Measurements from ENCODE around the gene MAML3. TPM values are rescaled to one million over a fixed set of nuclear protein-coding genes. Genes with fewer than 3 reads are reported as not detected.
A peak's percentile ranks its signal among the peaks of the same experiment; 100 is the strongest.

The MAML3 gene
- total RNA-seq, 1 donor = 4.4 TPM

DNA sequence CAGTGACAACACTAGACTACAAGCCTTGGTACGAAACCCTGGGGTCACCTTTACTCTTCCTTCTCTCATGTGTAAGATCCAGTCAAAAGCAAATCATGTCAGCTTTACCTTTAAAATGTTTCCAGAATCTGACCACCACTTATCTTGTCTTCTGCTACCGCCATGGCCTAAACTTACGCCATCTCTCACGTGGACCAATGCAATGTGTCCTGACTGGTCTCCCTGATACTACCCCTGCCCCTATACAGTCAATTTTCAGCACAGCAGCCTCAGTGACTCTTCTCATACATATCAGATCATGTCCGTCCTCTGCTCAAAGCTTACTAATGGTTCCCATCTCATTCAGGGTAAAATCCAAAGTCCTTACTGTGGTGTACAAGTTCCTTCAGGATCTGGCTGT is 15.0 kb upstream of the MAML3 start:
- no peak overlapping the region for H3K4me3 ChIP-seq (ENCODE audit: low read length)
- H3K4me1 ChIP-seq (ENCODE audit: insufficient read depth, low read length) = peaks cover 20% of the 10 kb centered on the region
- H3K27me3 ChIP-seq (ENCODE audit: insufficient read depth, low read length) = no peaks in the 10 kb centered on the region
- no peaks in the 10 kb centered on the region for H3K9me3 ChIP-seq (ENCODE audit: low read depth, low read length)

DNA sequence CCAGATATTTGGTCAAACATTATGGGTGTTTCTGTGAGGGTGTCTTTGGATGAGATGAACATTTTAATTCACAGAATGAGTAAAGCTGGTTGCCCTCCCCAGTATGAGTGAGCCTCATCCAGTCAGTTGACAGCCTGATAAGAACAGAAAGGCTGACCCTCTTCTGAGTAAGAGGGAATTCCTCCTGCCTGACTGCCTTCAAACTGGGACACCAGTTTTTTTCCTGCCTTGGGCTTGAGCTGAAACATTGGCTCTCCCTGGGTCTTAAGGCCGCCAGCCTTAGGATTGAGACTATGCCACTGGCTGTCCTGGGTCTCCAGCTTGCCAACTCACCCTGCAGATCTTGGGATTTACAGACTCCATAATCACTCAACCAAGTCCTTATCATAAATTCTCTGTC is 14.5 kb upstream of the MAML3 start:
- no peaks in the 10 kb centered on the region for H3K27me3 ChIP-seq (ENCODE audit: insufficient read depth, low read length)
- peaks cover 21% of the 10 kb centered on the region for H3K4me1 ChIP-seq (ENCODE audit: insufficient read depth, low read length)
- H3K9me3 ChIP-seq (ENCODE audit: low read depth, low read length) = no peaks in the 10 kb centered on the region
- no peak overlapping the region for H3K4me3 ChIP-seq (ENCODE audit: low read length)

DNA sequence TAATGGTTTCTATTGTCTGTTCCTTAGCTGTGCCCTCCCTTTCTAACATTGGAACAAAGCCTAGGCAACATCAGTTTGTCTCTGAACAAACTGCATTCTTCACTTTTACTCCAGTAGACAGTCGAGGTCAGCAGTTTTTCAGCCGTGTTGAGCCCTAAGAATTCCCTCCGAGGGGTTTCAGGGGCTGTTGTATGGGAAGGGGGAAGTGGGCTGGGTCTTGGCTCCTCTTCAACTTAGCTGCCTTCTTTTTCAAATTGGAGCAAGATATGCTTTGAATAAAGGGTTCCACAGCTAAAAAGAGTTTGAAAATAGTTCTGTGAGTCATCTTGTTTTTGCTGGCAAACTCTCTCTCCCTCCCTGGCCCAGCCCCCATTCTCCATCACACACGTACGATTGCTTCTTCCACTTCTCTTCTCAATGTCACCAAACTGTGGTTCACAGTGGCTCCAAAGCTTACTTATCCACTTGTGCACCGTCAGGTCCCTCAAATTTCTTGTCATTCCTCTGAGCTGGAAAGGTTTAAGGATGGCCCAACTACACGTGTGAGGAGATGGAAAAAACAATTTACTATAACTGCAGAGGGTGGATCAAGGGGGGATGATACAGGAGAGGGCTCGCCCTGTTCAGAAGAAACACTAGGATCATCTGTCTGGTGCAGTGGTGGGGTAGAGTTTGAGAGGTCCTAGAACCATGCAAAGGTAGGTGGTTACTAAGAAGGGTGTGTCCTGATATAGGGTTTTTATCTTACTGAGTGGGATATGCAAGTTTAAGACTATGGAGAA is 9.2 kb upstream of the MAML3 start:
- Histone ChIP-seq H3K27me3 (ENCODE audit: insufficient read depth, low read length) (no peaks in the 10 kb centered on the region), H3K9me3 (ENCODE audit: low read depth, low read length) (no peaks in the 10 kb centered on the region), H3K4me3 (ENCODE audit: low read length) (no peak overlapping the region), H3K4me1 (ENCODE audit: insufficient read depth, low read length) (peaks cover 24% of the 10 kb centered on the region)

DNA sequence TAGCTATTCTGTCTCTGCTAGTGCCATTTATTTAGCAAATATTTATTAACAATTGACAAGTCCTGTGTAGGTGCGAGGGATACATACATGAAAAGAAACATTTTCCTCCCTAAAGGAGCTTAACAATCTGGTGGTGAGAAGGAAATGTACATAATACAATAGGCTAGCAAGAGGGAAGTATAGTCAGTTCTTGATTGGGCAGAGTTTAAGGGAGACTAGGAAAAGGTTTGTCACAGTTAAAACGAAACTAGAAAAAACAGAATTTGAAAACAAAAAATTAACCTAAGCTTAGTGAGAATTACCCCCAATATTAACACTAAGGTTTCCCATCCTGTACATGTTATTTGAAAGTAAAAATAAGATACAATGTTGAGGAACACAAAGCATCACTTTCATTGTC is 8.6 kb upstream of the MAML3 start:
- Histone ChIP-seq H3K9me3 (ENCODE audit: low read depth, low read length) (no peaks in the 10 kb centered on the region), H3K27me3 (ENCODE audit: insufficient read depth, low read length) (no peaks in the 10 kb centered on the region), H3K4me1 (ENCODE audit: insufficient read depth, low read length) (peaks cover 25% of the 10 kb centered on the region), H3K4me3 (ENCODE audit: low read length) (no peak overlapping the region)

GRCh38 chr4:140158365-140159030 is 4.5 kb upstream of the MAML3 start:
- Histone ChIP-seq H3K27me3 (ENCODE audit: insufficient read depth, low read length) (no peaks in the 10 kb centered on the region), H3K9me3 (ENCODE audit: low read depth, low read length) (no peaks in the 10 kb centered on the region), H3K4me3 (ENCODE audit: low read length) (no peak overlapping the region), H3K4me1 (ENCODE audit: insufficient read depth, low read length) (peaks cover 42% of the 10 kb centered on the region)

- H3K9me3 ChIP-seq (ENCODE audit: low read depth, low read length) = no peaks in the 10 kb centered on the region
- peaks cover 35% of the 10 kb centered on the region for H3K4me1 ChIP-seq (ENCODE audit: insufficient read depth, low read length)
- H3K4me3 ChIP-seq (ENCODE audit: low read length) = no peak overlapping the region
- H3K27me3 ChIP-seq (ENCODE audit: insufficient read depth, low read length) = no peaks in the 10 kb centered on the region
Measured at GRCh38 chr4:140157341-140157740, 3.4 kb upstream of the MAML3 start.

DNA sequence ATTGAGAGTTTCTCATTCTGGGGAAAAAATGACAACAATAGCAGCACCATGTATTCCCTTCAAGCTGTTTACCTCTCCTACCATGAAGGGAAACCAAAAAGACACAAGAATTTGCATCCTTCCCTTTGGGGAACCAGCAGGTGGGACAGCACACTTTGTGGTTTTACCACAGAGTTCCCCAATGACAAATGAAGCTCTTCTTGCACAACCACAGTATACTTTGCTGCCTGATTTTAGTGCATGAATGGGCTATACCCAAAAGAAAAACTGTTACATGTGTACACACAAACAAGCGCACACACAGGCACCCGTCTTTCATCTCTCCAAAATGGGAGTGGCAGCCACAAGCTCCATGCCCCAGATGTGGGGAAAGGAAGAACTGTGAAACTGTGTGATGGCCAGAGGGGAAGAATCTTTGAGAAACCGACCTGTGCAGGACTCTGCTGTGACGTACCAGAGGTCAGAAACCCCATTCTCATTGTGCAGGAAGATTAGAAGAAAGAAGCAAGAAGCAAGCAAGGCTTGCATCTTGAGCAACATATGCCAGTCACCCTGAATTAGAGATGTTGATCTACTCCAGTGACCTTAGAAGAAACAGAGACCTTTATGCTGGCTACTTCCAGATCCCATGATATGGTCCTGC is 2.7 kb upstream of the MAML3 start:
- H3K9me3 ChIP-seq (ENCODE audit: low read depth, low read length) = no peaks in the 10 kb centered on the region
- H3K27me3 ChIP-seq (ENCODE audit: insufficient read depth, low read length) = no peaks in the 10 kb centered on the region
- H3K4me3 ChIP-seq (ENCODE audit: low read length) = no peak overlapping the region
- peaks cover 35% of the 10 kb centered on the region for H3K4me1 ChIP-seq (ENCODE audit: insufficient read depth, low read length)

DNA sequence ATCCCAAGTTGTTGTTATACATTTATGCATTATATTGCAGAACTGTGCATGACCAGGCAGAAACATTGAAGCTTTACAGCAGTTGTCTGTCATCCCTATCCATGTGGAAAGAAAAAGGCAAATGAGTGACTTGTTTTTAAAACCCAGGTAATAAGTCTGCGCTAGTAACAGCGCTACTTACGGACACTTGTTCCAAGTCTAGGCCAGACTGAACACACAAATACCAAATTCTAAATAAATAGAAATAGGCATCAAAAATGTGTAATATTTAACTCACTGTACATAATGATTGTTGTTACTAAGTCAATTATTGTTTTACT is 548 bp upstream of the MAML3 start:
- Histone ChIP-seq H3K4me3 (ENCODE audit: low read length) (peak overlapping the region; percentile 73), H3K4me1 (ENCODE audit: insufficient read depth, low read length) (peaks cover 45% of the 10 kb centered on the region), H3K27me3 (ENCODE audit: insufficient read depth, low read length) (no peaks in the 10 kb centered on the region), H3K9me3 (ENCODE audit: low read depth, low read length) (no peaks in the 10 kb centered on the region)

GRCh38 chr4:140153419-140153717 is 616 bp downstream of the MAML3 start:
- Histone ChIP-seq H3K4me3 (ENCODE audit: low read length) (peak overlapping the region; percentile 73), H3K9me3 (ENCODE audit: low read depth, low read length) (no peaks in the 10 kb centered on the region), H3K27me3 (ENCODE audit: insufficient read depth, low read length) (no peaks in the 10 kb centered on the region), H3K4me1 (ENCODE audit: insufficient read depth, low read length) (peaks cover 42% of the 10 kb centered on the region)

DNA sequence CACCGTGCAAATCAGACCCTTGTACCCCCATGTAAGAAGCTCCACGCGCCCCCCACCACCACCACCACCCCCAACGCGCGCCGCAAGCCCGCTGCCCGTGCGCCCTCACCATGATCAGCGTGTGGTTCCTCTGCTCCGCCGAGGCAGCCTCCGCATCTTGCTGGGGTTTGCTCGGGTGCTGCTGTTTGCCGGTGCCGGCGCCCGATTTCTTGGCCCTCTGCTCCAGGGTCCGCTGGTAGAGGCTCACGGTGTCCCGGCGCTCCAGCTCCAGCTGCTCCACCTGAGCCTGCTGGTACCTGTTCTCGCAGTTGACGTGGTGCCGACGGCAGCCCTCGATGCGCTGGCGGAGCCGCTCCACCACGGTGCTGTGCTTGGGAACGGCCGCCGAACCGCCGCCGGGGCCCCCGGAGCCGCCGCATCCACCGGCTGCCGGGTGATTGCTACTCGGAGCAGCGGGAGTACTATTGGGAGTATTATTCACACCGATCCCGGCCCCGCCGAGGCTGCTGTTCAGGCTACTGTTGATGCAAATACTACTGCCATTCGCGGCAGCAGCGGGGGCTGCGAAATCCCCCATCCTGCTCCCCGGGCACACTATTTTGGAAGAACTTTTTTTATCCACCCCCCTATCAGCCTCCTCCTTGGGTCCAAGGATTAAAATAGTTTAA is 1.1 kb downstream of the MAML3 start:
- Histone ChIP-seq H3K9me3 (ENCODE audit: low read depth, low read length) (no peaks in the 10 kb centered on the region), H3K4me1 (ENCODE audit: insufficient read depth, low read length) (peaks cover 39% of the 10 kb centered on the region), H3K27me3 (ENCODE audit: insufficient read depth, low read length) (no peaks in the 10 kb centered on the region), H3K4me3 (ENCODE audit: low read length) (peak overlapping the region; percentile 73)

GRCh38 chr4:140152013-140152703 is 1.8 kb downstream of the MAML3 start:
- Histone ChIP-seq H3K9me3 (ENCODE audit: low read depth, low read length) (no peaks in the 10 kb centered on the region), H3K27me3 (ENCODE audit: insufficient read depth, low read length) (no peaks in the 10 kb centered on the region), H3K4me1 (ENCODE audit: insufficient read depth, low read length) (peaks cover 32% of the 10 kb centered on the region), H3K4me3 (ENCODE audit: low read length) (peak overlapping the region; percentile 73)

DNA sequence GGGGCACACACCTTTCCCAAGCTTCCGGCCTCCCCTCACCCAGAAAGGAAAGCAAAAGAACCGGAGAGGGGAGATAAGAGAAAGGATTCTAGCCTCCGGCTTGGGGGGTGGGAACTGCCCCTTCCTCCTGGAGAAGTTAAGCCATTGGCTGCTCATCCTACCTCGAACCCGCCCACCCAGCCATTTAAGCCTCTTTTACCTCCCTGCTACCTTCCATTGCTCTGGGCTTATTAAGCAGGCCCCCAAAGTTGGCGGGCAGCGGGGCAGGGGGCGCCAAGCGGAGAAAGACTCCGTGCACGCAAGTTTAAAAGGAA is 2.3 kb downstream of the MAML3 start:
- H3K4me1 ChIP-seq (ENCODE audit: insufficient read depth, low read length) = peaks cover 27% of the 10 kb centered on the region
- no peaks in the 10 kb centered on the region for H3K27me3 ChIP-seq (ENCODE audit: insufficient read depth, low read length)
- no peaks in the 10 kb centered on the region for H3K9me3 ChIP-seq (ENCODE audit: low read depth, low read length)
- peak overlapping the region; percentile 73 for H3K4me3 ChIP-seq (ENCODE audit: low read length)

DNA sequence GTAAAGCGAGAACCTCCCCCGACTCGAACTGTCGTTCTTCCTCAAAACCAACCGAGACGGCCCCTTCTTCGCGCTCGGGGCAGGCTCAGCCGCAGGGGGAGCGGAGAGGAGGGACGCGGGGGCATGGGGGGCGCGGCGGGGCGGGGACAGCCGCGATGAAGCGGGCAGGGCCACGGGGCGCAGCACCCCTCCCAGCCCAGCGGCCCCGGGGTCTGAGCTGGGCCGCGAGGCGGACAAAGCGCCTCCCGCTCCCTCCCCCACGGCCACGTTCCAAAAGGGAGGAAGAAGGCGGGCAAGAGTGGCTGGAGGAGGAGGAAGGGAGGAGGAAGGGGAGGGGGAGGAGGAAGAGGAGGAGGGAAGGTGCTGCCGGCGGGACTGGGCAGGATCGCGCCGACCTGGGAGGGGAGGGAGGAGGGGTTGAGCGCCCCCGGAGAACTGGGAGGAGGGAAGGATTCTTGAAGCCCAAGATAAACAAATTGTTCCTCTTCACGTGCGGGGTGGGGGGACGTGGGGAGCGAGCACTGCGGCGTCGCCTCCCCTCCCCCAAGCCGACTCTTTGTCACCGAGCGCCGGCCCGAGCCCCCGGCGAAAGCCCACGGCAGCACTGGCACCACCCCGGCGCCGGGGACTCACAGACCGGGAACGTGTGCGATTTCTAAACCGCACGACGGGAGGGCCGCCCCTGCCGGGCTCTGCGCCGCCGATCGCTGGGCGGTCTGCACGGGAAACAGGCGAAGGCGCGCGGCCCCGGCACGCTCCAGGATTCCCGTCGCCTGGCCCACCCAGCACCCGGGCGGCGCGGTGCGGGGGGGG is 2.9 kb downstream of the MAML3 start:
- peaks cover 21% of the 10 kb centered on the region for H3K4me1 ChIP-seq (ENCODE audit: insufficient read depth, low read length)
- no peaks in the 10 kb centered on the region for H3K27me3 ChIP-seq (ENCODE audit: insufficient read depth, low read length)
- H3K9me3 ChIP-seq (ENCODE audit: low read depth, low read length) = no peaks in the 10 kb centered on the region
- peak overlapping the region; percentile 73 for H3K4me3 ChIP-seq (ENCODE audit: low read length)

DNA sequence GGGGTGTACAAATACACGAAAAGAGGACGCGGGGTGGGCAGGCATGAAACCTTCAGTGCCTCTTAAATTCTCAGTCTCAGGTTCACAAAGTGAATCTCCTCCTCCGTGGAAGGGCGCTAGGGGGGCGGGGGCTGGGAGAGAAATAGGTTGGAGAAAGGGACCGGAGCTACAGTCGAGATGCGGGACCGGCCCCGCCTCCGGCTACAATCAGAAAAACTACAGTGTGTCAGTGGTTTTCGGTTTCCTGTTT is 3.4 kb downstream of the MAML3 start:
- Histone ChIP-seq H3K4me3 (ENCODE audit: low read length) (peak overlapping the region; percentile 73), H3K9me3 (ENCODE audit: low read depth, low read length) (no peaks in the 10 kb centered on the region), H3K4me1 (ENCODE audit: insufficient read depth, low read length) (peaks cover 16% of the 10 kb centered on the region), H3K27me3 (ENCODE audit: insufficient read depth, low read length) (no peaks in the 10 kb centered on the region)

Measured in mononuclear cell (primary cell).